NCI-H128 (cell line): ENCODE results near the gene UGT1A10.

Source experiments
- DNase-seq: peaks from one replicate; lab custom pipeline; 2025; ENCODE audit not compliant: unreplicated experiment; lab: John Stamatoyannopoulos, UW

The UGT1A10 gene

GRCh38 chr2:233819884-233820773 is 183.9 kb downstream of the UGT1A10 start:
- no peak for DNase-seq

- DNase-seq = no peak
Measured at GRCh38 chr2:233820774-233821105, 184.5 kb downstream of the UGT1A10 start.

GRCh38 chr2:233821196-233821595 is 184.9 kb downstream of the UGT1A10 start:
- no peak for DNase-seq

- DNase-seq = no peak
Measured at GRCh38 chr2:233821709-233822100, 185.5 kb downstream of the UGT1A10 start.

- DNase-seq = no peak
Measured at GRCh38 chr2:233822101-233822771, 186.0 kb downstream of the UGT1A10 start.
